HG02798 (cell line): Measurements from ENCODE around the gene ATP13A3.
"Not testable (repeated sequence)": the region's sequence is repeated elsewhere in the genome, so short reads cannot be mapped to it uniquely, and the experiment has no call there.

Experiments
- ATAC-seq: cut with Tn5 transposase; IDR thresholded peaks from one replicate; pipeline ENCODE4 v1.9.1; 2021; ENCODE audit warnings: mild to moderate bottlenecking; ENCODE audit not compliant: unreplicated experiment, poor library complexity

ATP13A3 gene

DNA sequence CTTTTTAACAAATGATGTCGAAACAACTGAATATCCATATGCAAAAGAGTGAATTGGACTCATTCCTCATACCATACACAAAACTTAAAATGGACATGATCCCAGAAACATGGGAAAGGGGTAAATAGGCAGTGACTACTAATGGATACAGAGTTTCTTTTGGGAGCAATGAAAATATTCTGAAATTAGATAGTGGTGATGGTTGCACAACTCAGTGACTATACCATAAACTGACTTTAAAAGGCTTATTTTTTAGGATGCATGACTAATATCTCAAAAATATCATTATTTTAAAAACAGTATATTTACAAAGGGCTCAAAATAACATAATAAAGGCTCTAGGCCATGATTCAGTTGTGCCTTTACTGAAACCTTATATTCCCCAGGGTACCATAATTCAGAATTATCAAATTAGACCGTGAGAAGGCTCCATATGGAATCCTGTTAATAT lies 16.3 kb upstream of the ATP13A3 start:
- no peak for ATAC-seq

DNA sequence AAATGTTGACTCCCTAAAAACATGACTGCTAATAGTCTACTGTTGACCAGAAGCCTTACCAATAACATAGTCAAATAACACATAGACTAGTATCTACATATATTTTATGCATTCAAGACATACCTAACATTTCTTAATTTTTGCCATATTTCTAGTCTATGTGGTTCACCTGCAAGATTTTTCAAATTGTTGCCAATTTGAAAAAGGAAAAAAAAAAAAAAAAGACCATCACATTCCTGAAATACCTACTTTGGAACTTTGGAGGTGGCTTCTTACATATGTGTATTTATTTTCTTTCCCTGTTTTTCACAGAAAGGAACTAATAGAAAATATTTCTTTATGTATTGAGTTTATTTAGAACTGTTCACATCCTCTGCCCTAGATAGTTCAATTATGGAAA lies 13.4 kb upstream of the ATP13A3 start:
- ATAC-seq, result no peak

DNA sequence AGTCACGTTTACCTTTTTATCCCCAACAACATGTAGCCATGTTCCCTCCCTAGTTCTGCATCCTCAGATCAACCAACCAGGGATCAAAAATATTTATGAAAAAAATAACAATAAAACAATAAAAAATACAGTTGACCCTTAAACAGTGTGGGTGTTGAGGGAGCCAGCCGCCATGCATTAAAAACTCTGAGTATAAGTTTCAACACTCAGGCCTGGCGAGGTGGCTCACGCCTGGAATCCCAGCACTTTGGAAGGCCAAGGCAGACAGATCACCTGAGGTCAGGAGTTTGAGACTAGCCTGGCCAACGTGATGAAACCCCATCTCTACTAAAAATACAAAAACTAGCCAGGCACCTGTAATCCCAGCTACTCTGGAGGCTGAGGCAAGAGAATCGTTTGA lies 12.7 kb upstream of the ATP13A3 start:
- ATAC-seq, result not testable (repeated sequence)

DNA sequence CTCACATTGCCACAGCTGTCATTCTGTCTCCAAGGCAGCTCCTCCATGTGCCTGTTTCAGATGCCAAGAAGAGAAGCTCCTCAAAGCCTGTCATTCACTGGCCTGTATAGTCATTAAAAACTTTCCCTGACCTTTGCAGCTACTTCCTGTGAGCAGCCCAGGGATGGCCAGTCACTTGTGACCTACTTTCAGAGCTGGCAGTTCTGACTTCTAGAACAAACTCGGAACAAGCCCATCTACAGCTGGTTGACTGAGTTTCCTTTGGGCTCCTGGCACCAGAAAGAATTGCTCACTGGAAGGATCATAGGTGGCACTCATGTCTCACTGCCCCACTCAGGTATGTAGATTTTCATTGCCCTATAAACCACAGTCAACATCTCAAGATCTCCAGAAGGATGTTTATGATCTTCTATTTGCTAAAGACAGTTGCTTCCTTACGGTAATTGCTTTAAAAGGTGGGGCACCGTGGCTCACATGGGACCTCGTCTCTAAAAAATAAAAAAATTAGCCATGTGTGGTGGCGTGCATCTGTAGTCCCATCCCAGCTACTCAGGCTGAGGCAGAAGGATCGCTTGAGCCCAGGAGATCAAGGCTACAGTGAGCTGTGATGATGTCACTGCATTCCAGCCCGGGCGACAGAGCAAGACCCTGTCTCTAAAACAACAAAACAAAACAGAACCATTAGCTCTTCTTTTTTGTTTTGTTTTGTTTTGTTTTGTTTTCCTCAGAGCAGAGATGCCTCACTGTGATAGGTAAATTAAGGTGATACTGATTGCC lies 11.2 kb upstream of the ATP13A3 start:
- ATAC-seq, result no peak

DNA sequence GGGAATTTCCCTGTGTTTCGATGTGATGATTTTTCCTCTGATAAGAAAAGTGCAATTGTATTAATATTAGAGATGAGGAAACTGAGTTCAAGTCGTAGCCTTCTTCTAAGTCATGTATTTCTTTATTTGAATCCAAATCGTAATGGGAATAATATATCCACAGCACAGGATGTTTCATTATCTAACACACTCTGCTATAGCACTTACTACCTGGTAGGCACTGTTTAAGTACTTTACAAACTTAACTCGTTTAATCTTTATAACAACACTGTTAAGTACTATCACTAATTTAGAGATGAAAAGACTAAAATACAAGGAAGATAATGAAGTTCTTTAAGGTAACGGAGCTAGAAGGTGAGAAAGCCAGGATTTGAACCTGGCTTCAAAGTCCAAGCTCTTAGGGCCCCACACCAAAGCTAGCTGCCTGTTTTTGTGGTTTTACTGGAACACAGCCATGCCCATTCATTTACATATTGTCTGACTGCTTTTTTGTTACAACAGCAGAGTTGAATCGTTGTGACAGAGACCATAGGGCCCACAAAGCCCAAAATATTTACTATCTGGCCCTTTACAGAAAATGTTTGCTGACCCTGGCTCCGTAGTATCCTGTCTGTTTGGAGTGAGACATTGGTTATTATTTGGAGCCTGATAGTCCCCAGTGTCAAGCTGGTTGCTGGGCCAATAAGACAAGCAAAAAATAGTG lies 9.6 kb upstream of the ATP13A3 start:
- ATAC-seq, result peak; percentile 65

DNA sequence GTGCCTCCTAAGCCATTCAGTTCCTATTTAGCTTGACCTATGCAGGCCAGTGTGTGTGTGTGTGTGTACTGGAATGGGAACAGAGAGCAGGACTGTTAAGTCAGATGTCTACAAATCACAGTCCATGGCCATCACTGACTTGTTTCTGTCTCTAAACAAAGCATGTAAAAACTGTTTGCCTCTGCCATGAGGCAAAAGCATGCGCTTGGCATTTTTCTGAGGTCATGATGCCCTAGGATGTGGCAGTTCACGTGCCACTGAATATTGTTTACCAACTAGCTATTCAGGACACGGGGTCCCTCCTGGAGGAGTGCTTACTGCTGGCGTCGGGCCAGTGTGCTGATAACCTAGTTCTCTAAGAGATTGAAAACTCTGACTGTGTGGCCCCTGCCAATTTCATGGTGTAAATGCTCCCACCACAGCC lies 8.2 kb upstream of the ATP13A3 start:
- no peak for ATAC-seq

DNA sequence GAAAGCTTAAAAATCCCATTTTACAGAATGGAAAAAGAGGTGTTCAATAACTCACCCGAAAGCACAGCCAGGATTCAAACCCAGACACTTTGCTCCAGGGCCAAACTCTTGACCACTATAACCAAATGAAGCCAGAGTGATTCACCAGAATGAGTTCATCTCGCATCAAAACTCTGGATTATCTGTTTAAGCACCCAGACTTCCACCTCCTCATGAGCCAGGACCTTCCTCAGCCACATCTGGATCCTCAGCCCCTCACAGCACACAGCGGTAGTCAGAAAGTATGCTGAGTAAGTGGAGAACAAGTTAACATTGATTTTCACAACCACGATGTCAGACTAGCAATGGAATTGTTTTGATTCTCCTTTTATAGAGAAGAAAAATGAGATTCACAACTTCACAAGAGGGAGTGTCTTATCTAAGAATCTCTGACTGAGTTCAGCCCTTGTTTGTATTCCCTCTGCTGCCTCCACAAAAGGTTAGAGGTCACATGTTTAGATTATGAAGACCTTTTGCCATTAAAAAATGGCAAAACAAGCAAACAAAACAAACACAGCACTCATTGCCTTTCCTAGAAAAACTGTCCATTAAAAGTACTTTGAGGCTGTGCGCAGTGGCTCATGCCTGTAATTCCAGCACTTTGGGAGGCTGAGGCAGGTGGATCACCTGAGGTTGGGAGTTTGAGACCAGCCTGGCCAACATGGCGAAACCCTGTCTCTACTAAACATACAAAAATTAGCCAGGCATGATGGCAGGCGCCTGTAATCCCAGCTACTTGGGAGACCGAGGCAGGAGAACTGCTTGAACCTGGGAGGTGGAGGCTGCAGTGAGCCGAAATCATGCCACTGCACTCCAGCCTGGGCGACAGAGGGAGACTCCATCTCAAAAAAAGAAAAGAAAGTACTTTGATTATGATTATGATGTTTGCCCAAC lies 7.5 kb upstream of the ATP13A3 start:
- not testable (repeated sequence) for ATAC-seq

DNA sequence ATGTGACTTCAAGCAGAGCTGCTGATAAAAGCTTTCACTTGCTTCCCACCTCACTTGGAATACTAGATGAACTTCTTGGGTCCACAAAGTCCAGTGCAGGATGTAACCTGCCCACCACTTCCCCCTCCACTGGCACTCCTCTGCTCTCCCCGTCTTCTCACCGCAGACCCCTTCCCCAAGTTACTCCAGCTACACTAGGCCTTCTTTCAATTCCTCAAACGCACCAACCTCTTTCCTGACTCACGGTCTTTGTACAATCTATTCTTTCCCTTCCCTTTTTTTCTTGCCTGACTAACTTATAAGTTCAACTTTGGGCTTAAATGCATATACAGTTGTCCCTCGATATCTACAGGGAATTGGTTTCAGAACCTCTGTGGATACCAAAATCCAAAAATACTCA lies 5.2 kb upstream of the ATP13A3 start:
- ATAC-seq, result no peak

DNA sequence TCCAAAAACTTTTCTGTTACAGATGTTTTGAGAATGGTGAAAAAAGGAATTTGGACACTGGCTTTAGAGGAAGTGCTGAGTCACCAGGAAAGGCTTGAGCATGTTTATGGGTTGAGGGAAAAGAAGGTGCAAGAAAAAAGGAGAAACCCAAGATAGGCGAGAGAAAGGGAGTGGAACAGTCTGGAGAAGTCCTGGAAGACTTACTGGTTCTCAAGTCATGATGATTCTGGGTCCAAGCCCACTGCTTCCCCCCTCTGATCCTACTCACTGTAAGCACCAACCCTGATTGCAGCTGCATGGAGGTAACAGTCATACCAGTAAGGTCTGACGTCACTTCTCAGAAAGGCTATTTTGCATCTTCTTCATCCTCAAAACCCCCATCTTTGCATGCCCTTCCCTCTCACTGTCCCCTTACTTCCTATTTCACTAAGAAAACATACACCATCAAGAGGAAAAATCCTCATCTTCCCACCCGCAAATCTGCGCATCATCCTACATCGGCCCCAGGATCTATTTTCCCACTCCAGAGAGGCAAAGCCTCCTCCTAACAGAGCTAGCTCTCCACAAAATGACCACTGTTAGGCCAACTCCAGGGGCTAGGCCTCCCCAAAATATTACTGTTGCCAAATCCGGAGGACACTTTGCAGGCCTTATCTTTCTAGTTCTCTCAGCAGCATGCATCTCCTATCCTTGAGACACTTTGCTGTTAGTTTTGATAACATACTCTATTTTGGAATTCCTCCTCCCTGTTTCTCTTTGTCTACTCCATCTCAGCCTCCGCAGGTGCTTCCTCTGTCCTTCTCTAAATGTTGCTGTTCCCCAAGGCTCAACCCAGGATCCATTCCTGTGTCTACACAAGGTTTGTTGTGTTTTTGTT lies 3.2 kb upstream of the ATP13A3 start:
- peak; percentile 42 for ATAC-seq

DNA sequence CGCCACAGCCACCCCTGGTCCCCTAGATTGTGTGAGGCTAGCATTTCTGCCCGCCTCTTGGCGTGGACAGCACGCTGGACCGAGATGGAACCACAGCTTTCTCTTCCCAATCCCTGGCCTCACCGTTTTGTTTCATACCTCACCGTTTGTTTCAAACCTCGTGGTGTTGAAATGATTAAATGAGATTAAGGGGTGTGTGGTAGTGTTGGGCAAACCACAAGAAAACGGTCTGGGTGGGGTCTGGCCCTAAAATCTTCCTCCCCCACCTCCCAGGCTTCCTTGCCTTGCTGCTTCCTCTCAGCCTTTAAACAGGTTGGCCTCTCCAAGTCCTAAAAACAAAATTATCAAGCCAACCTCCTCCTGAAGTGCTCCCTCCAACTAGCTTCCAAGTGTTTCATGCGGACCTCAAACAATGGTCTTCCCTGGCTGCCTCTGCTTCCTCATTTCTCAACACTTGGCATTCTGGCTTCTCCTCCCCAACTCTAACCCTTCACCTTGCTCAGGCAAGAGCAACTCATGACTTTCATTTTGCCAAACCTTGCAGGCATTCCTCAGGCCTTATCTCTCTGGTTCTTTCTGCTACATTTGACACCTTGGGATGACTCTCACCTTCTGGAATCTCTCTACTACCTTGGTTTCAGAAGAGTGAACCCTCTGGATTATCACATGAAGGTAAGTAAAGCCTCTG lies 1.4 kb upstream of the ATP13A3 start:
- no peak for ATAC-seq

DNA sequence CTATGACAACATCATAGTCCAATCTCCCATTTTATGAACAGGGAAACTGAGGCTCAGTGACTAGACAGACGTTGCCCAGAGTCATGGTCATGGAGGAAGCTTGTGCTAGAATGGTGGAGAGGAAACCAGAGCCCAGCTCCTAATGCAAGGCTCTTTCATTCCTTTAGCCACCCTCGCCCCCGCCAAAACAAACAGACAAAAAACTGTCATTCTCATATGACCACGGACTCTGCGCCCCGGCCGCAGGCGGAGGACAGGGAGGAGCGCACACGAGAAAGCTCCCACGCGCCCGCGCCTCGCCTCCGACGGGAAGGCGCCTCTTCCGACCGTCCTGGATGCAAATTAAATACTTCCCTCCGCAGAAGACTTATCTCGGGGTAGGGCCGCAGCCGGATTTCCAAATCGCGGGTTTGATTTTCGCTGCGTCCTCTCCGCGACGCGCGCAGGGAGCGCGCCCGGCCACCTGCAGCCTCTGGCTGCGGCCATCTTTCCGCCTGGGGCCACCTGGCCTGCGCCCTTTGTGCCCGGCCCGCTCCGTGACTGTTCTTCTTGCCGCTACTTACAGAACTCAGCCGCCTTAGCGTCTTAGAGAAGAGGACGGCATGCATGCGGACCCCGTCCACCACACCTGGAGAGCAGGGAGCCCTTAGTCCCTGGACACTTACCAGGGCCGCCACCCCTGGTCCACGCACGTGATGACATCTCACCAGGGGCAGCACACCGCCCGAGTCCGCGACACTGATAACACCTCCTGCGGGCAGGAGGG lies 670 bp upstream of the ATP13A3 start:
- peak; percentile 21 for ATAC-seq

DNA sequence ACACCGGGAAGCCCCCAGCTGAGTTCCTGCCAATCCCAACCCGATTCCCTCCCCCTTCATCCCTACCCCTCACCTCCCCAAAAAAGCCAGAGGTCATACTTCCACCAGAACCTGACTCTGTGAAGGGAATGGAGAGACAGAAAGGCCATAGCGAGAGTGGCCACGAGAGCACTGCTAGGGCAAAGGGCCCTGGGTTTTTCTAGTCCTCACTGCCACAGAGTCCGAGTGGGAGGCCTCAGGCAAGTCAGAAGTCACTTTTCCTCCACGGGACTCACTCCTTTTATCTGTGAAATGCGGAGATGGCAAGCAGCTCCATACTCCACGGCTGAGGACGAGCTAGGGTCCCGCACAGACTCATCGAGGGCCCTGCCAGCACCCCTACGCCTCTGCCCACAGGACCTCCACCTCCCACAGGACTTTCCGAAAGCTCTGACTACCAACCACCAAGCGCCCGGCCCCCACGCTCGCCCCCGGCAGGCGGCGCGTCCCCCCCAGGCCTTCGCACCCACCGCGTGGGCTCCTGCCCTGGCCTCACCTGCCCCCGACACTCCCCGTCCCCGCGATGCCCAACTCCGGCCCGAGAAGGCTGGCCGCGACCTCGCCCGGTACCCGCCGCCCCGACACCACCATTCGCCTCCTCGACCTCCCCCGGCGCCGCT lies 792 bp downstream of the ATP13A3 start:
- peak; percentile 15 for ATAC-seq

DNA sequence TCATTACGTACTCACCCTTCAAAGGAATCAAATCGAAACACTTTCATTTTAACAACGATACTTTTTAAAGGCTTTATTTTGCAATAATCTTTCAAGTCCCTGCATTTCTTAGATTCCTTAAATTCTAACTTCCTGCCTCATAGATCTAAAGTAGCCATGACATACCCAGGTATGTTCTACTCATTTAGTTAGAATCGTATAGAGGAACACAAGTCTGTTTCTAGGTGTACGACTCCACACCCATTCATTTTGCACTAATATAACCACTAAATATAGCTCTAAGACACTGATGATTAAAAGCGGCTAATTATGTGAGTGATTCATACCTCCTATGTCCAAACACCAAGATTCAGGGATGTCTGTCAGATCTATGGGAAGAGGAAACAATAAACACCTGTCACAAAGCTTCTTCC lies 1.3 kb downstream of the ATP13A3 start:
- ATAC-seq, result no peak

DNA sequence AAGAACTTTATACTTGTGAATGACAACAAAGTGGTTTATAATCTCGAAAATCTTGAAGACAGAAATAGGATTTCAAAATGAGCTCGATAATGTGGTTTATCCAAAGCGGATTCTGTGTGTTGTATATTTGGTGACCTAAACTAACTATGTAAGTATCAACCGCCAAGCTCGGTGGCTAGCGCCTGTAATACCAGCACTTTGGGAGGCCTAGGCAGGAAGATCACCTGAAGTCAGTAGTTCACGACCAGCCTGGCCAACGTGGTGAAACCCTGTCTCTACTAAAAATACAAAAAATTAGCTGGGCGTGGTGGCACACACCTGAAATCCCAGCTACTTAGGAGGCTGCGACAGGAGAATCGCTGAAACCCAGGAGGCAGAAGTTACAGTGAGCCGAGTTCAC lies 2.2 kb downstream of the ATP13A3 start:
- ATAC-seq, result no peak

DNA sequence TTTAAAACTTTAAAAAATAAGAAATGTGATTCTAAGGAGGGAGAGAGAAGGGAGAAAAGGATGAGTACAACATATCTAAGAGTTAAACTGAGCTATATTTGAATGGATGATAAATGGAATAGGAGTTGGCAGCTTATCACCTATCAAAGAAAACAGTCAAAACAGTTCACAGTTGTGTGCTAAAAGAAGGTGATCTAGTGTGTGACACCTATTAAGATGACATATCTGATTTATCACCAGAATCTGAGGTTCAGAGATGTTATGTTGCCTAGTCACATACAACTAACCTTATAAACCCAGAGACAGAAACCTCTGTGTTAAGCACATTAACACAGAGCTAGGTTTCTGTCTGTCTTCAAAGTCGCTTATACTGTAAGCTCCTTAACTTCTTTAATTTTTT lies 3.0 kb downstream of the ATP13A3 start:
- no peak for ATAC-seq

DNA sequence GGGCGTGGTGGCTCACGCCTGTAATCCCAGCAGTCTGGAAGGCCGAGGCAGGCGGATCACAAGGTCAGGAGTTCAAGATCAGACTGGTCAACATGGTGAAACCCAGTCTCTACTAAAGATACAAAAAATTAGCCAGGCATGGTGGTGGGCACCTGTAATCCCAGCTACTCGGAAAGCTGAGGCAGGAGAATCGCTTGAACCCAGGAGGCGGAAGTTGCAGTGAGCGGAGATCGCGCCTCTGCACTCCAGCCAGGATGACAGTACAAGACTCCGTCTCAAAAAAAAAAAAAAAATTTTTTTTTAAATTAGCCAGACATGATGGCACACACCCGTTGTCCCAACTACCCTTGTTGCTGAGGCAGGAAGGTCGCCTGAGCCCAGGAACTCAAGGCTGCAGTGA lies 4.0 kb downstream of the ATP13A3 start:
- ATAC-seq, result not testable (repeated sequence)

DNA sequence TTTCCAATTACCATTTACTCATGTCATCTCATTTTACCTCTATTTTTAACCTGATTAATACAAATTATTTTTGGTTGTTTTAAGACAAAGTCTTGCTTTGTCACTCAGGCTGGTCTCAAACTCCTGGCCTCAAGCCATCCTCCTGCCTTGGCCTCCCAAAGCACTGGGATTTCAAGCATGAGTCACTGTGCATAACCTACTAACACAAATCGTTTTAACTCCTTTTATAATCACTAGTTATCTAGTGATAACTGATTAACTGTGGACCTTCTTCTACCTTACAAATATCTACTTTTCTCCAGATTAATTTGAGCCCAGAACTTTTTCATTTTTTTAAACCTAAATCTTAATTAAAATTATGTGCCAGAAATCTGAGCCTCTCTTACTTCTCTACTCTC lies 4.6 kb downstream of the ATP13A3 start:
- no peak for ATAC-seq
